ENCODE results near the gene TWF2. TPM values are rescaled to one million over a fixed set of nuclear protein-coding genes. Genes with fewer than 3 reads are reported as not detected.
A peak's percentile ranks its signal among the peaks of the same experiment; 100 is the strongest.

The TWF2 gene
- total RNA-seq, 2 donors from 2014 or later: 40.7 to 41.9 TPM

GRCh38 chr3:52250122-52250521 is 11.2 kb upstream of the TWF2 start:
- no peak for TF ChIP-seq CTCF (conservative IDR thresholded peaks at IDR 0.05)
- peaks cover 21% of the 10 kb centered on the region for H3K27me3 Mint-ChIP-seq (ENCODE audit: insufficient read depth)
- Histone ChIP-seq H3K36me3 (ENCODE audit: control insufficient read depth, insufficient read depth, low read length) (peaks cover 41% of the 10 kb centered on the region), H3K27me3 (ENCODE audit: control insufficient read depth, insufficient read depth, low read length, poor library complexity, severe bottlenecking) (peaks cover 8% of the 10 kb centered on the region), H3K27ac (ENCODE audit: low read depth, low read length) (no peak overlapping the region), H3K4me3 (ENCODE audit: low read length) (no peak overlapping the region), H3K9ac (ENCODE audit: extremely low read depth, low read length, poor library complexity, severe bottlenecking) (no peak overlapping the region), H3K4me1 (ENCODE audit: control insufficient read depth, insufficient read depth, low read length) (no peaks in the 10 kb centered on the region), H3K9me3 (ENCODE audit: control insufficient read depth, low read length) (no peaks in the 10 kb centered on the region)
- 83 to 100% methylated on average over 1 of the region's 1 CpG for WGBS, 2 experiments (ENCODE audit: insufficient coverage in 1 of 2, insufficient read length in 1 of 2)
- H3K27ac Mint-ChIP-seq: no peak overlapping the region
- no peak for DNase-seq
- H3K4me3 Mint-ChIP-seq: no peak overlapping the region
- peaks cover 37% of the 10 kb centered on the region for H3K36me3 Mint-ChIP-seq (ENCODE audit: low read depth)
- H3K9me3 Mint-ChIP-seq: no peaks in the 10 kb centered on the region
- H3K4me1 Mint-ChIP-seq: no peaks in the 10 kb centered on the region

DNA sequence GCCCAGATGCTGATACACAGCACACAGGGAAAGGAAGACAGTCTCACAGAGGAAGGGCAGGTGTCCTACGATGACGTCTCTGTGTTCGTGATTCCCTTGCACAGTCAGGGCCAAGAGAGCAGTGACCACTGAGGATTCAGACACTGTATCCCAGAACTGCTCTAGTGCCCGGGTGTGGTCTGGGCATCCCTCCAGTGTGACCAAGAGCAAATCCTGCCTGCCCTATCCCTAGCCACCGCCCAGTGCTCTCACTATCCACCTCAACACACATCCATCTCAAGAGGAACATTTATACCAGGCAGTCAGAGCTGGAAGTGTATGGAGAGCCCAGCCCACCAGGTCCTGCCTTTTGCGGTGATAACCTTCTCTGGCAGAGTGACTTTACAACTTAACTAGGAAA is 10.7 kb upstream of the TWF2 start:
- peak overlapping the region; percentile 32 for H3K27ac ChIP-seq (ENCODE audit: low read depth, low read length)
- no peaks in the 10 kb centered on the region for H3K4me1 ChIP-seq (ENCODE audit: control insufficient read depth, insufficient read depth, low read length)
- no peaks in the 10 kb centered on the region for H3K9me3 ChIP-seq (ENCODE audit: control insufficient read depth, low read length)
- H3K4me3 ChIP-seq (ENCODE audit: low read length): no peak overlapping the region
- DNase-seq: no peak
- H3K27me3 ChIP-seq (ENCODE audit: control insufficient read depth, insufficient read depth, low read length, poor library complexity, severe bottlenecking): peaks cover 12% of the 10 kb centered on the region
- WGBS, 2 experiments (ENCODE audit: insufficient coverage in 1 of 2, insufficient read length in 1 of 2): 84 to 94% methylated on average over 4 to 6 of the region's 6 CpGs
- H3K4me3 Mint-ChIP-seq: no peak overlapping the region
- peaks cover 26% of the 10 kb centered on the region for H3K27me3 Mint-ChIP-seq (ENCODE audit: insufficient read depth)
- H3K9me3 Mint-ChIP-seq: no peaks in the 10 kb centered on the region
- no peak overlapping the region for H3K9ac ChIP-seq (ENCODE audit: extremely low read depth, low read length, poor library complexity, severe bottlenecking)
- TF ChIP-seq CTCF (conservative IDR thresholded peaks at IDR 0.05): no peak
- H3K36me3 Mint-ChIP-seq (ENCODE audit: low read depth): peaks cover 34% of the 10 kb centered on the region
- peaks cover 39% of the 10 kb centered on the region for H3K36me3 ChIP-seq (ENCODE audit: control insufficient read depth, insufficient read depth, low read length)
- H3K4me1 Mint-ChIP-seq: no peaks in the 10 kb centered on the region
- H3K27ac Mint-ChIP-seq: no peak overlapping the region

DNA sequence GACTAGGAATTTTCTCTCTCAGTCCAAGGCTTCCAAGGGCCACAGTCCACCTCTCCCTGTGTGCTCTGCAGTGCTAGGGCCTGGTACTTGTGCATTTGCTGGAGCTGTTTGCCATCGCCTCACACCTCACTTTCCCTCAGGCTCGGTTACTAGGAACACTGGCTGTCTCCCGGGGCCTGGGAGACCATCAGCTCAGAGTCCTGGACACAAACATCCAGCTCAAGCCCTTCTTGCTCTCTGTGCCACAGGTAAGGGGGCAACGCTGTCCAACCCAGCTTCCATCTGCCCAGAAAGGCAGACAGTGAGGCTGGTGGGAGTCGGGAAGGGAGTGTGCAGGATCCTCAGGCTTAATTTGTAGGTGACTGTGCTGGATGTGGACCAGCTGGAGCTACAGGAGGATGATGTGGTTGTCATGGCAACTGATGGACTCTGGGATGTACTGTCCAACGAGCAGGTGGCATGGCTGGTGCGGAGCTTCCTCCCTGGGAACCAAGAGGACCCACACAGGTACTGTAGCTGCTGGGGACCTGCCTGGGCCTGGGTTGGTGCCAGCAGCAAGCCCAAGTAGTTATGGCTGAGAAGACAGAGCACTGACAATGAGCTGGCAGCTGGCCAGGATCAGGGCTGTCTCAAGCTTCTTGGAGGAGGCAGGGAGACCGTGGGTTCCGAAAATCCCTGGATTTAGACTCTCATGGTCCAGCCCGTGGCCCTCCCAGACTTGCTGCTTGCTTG is 10.0 kb upstream of the TWF2 start:
- Mint-ChIP-seq H3K4me3 (no peak overlapping the region), H3K27me3 (ENCODE audit: insufficient read depth) (peaks cover 33% of the 10 kb centered on the region), H3K36me3 (ENCODE audit: low read depth) (peaks cover 26% of the 10 kb centered on the region), H3K27ac (no peak overlapping the region), H3K9me3 (no peaks in the 10 kb centered on the region), H3K4me1 (no peaks in the 10 kb centered on the region)
- no peak for DNase-seq
- Histone ChIP-seq H3K27ac (ENCODE audit: low read depth, low read length) (peak overlapping the region; percentile 32), H3K4me3 (ENCODE audit: low read length) (no peak overlapping the region), H3K9ac (ENCODE audit: extremely low read depth, low read length, poor library complexity, severe bottlenecking) (no peak overlapping the region), H3K36me3 (ENCODE audit: control insufficient read depth, insufficient read depth, low read length) (peaks cover 32% of the 10 kb centered on the region), H3K4me1 (ENCODE audit: control insufficient read depth, insufficient read depth, low read length) (no peaks in the 10 kb centered on the region), H3K27me3 (ENCODE audit: control insufficient read depth, insufficient read depth, low read length, poor library complexity, severe bottlenecking) (peaks cover 19% of the 10 kb centered on the region), H3K9me3 (ENCODE audit: control insufficient read depth, low read length) (no peaks in the 10 kb centered on the region)
- no peak for TF ChIP-seq CTCF (conservative IDR thresholded peaks at IDR 0.05)
- 91 to 96% methylated on average over 4 to 10 of the region's 10 CpGs for WGBS, 2 experiments (ENCODE audit: insufficient coverage in 1 of 2, insufficient read length in 1 of 2)
